GM18519 (cell line): ENCODE data around the gene NOP10.
"Not testable (repeated sequence)": the region's sequence is repeated elsewhere in the genome, so short reads cannot be mapped to it uniquely, and the experiment has no call there.

ENCODE experiments used
- ATAC-seq: cut with Tn5 transposase; IDR thresholded peaks from one replicate; pipeline ENCODE4 v1.9.1; 2021; ENCODE audit warnings: mild to moderate bottlenecking, moderate library complexity; ENCODE audit not compliant: unreplicated experiment, low FRiP score

Gene NOP10

GRCh38 chr15:34359416-34359815 is 16.5 kb upstream of the NOP10 start:
- no peak for ATAC-seq

DNA sequence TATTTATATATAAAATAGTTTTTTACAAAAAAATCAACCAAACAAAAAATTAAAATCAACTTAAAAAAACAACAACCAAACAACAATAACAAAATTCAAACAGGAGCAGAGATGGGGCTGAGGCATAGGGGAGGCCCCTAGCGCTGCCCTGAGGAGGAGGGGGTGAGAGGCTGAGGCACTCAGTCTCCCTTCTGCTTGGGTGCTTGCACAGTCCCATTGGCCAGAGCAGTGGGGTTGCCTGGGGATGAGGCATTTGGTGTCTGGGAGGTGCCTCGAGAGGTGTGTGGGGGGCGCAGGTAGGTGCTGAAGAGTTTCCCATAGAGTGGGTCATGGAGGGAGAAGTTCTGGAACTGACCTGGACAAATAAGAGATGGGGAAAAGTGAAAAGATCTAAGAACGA is 16.0 kb upstream of the NOP10 start:
- ATAC-seq: no peak

- no peak for ATAC-seq
Observed at GRCh38 chr15:34358367-34358766, 15.4 kb upstream of the NOP10 start.

DNA sequence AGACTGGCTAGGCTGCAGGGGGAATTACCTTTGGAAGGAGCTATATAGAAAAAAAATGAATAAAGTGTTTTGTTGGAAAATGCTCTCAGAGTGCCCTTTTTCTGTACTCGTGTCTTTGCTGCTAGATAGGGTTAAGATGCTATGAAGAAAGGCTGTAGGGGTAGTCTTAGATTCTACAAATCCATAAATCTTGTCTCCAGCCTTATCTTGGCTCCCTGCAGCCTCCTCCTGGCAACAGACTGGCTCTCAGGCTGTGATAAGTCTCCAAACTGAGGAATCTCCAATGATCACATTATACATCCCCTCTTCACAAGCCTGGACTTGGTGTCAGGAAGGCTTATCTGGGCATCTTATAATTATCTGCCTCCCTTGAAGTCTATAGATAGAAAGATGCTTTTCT is 14.7 kb upstream of the NOP10 start:
- ATAC-seq: no peak

DNA sequence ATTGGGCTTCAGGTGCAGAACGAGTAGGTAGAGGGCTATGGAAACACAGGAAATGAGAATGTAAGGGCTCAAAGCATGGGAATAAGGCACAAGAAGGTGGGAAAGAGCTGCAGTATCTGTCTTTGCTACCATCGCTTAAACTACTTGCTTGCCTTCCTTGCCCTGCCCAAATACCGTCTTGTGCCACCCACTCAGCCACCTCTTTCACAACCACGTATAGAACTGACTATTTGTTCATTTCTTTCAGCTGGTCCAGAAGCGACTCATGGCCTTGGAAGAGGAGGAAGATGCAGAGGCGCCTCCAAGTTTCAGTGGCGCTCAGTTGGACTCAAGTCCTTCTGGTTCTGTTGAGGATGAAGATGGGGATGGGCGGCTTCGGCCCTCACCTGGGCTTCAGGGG is 12.3 kb upstream of the NOP10 start:
- ATAC-seq: no peak

DNA sequence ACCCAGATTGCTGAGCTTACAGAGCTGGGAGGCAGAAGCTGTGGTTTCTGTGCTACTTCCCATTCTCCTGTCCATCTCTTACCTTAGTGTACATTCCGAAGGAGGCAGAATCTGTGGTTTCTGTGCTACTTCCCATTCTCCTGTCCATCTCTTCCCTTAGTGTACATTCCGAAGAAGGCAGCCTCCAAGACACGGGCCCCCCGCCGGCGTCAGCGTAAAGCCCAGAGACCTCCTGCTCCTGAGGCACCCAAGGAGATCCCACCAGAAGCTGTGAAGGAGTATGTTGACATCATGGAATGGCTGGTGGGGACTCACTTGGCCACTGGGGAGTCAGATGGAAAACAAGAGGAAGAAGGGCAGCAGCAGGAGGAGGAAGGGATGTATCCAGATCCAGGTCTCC is 11.3 kb upstream of the NOP10 start:
- ATAC-seq: no peak

GRCh38 chr15:34353627-34354026 is 10.7 kb upstream of the NOP10 start:
- no peak for ATAC-seq

GRCh38 chr15:34352996-34353395 is 10.1 kb upstream of the NOP10 start:
- ATAC-seq: not testable (repeated sequence)

- no peak for ATAC-seq
Observed at GRCh38 chr15:34349769-34350168, 6.8 kb upstream of the NOP10 start.

GRCh38 chr15:34348735-34349300 is 5.9 kb upstream of the NOP10 start:
- ATAC-seq: no peak

GRCh38 chr15:34347951-34348638 is 5.2 kb upstream of the NOP10 start:
- no peak for ATAC-seq

GRCh38 chr15:34342213-34342736 is 661 bp downstream of the NOP10 start:
- not testable (repeated sequence) for ATAC-seq

DNA sequence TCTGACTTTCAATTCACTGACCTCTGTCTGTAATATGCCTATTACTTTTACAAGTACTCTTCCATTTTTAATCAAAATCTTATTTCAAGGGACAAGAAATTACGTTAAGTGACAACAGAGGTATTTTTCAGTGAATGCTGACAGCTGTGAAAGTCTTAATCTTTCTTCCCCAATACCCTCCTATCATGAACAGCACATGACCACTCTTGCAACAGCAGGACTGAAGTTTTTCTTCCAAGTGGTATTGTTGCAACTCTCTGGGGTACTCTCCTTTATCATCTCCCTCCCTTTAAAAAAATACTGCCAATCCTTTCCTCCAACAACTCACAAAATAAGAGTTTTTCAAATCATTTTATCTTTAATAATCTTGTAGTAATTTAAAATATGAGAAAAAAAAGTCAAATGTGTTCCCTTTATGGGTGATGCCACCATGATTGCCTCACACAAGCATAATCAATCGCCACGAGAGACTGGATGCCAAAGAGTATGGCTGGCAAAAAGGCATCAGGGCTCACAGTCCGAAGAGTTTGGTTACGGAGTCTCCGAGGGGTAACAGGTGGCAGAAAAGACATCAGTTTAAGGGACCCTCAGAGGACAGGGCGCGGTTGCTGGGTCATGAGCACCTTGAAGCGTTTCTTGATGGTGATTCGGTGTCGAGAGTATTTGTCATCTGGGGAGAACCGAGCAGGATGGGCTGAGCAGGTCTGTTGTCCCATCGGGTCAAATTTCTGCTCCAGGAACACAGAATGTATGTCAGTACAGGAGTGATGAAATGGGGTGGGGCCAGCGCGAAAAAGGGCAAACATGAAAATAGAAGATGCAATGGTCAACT is 1.3 kb downstream of the NOP10 start:
- no peak for ATAC-seq

DNA sequence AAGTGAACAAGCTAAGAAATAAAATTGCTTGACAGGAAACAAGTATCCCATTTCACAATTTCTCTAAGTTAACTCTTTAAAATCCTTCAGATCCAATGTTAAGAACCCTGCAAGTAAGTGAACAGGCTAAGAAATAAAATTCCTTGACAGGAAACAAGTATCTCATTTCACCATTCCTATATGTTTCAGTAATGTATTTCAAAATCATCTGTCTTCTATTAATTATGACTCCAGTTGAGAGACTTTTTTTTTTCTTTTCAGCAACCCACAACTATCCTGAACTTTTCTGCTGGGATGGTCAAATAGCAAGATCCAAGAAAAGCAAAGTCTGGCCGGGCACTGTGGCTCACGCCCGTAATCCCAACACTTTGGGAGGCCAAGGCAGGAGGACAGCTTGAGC is 3.0 kb downstream of the NOP10 start:
- ATAC-seq: no peak

DNA sequence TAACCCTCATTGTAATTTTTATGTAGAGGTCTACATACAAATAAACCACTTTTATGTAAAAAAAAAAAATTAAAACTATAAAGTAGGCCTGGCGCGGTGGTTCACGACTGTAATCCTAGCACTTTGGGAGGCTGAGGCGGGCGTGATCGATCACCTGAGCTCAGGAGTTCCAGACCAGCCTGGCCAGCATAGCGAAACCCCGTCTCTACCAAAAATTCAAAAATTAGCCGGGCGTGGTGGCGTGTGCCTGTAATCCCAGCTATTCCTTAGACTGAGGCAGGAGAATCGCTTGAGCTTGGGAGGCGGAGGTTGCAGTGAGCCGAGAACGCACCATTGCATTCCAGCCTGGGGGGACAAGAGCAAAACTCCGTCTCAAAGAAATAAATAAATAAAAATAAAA is 4.6 kb downstream of the NOP10 start:
- ATAC-seq: no peak

DNA sequence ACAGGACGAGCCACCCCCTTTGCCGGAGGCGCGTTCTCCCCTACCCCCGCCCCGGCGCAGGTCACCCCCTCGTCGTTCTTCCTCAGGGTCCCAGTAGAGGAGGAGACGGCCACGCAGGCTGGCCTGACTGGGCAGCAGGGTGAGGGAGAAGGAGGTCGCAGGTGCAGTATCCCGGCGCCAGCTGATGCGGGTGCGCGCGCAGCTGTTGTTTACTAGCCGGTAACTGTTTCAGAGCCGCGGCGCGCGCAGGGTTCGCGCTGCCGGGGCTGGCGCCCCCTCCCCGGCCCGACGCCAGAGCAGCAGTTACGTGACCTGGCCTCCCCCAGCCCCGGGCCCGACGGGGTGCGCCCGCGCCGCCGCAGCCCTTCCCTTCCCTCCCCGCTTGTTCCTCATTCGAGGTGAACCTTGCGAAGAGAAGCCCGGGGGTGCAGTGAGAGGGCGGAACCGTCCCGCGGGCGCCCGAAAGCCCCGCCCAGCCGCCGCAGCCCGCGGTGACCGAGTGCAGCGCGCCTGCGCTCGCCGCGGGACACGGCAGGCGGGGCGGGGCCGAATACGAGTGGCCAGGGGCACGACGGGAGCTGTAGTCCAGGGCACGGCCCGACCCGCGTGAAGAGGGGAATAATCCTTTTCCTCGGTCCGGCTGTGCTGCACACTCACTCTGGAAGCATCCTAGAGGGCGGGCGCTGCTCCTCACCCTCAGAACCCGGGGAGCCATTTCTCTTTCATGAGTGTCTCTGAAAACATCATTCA is 5.2 kb downstream of the NOP10 start, which contains the start of gene SLC12A6:
TSS of gene SLC12A6 (minus strand) at position 225 of the 750 bp plus-strand sequence. CDS start 1,101 bp downstream, outside the sequence.
- peak; percentile 38 for ATAC-seq

- ATAC-seq: no peak
Observed at GRCh38 chr15:34336991-34337556, 5.9 kb downstream of the NOP10 start.

- ATAC-seq: no peak
Observed at GRCh38 chr15:34336231-34336990, 6.5 kb downstream of the NOP10 start.

GRCh38 chr15:34335176-34336032 is 7.5 kb downstream of the NOP10 start:
- no peak for ATAC-seq
